Panc1 (cell line): ENCODE data around the gene AHRR.

ENCODE experiments used
- CTCF ChIP-seq: fragments of 450-650 bp; IDR thresholded peaks from 2 replicates; pipeline ENCODE4 v1.5.1; 2017; ENCODE audit warnings: mild to moderate bottlenecking
- POLR2AphosphoS5 ChIP-seq: IDR thresholded peaks from 2 replicates; pipeline ENCODE4 v1.6.1; 2012; ENCODE audit warnings: mild to moderate bottlenecking, low read depth, low read length, moderate library complexity
- REST ChIP-seq, 2 experiments: IDR thresholded peaks; 2 replicates each; pipeline ENCODE4 v1.6.1; 2011 to 2012; ENCODE audit warnings: low read depth in 2 of 2, control low read depth in 1 of 2, low read length in 1 of 2, mild to moderate bottlenecking in 1 of 2, moderate library complexity in 1 of 2; ENCODE audit not compliant: insufficient read depth in 1 of 2
- TCF7L2 ChIP-seq: IDR thresholded peaks from 2 replicates; pipeline ENCODE4 v1.6.1; 2011; ENCODE audit warnings: mild to moderate bottlenecking, low read depth, low read length, inconsistent platforms

GRCh38 chr5:285991-286557, 35.4 kb upstream of the AHRR start:
- TF ChIP-seq CTCF (no peak), REST (IDR thresholded peaks at IDR 0.05; ENCODE audit: insufficient read depth in 1 of 2, low read depth in 2 of 2, low read length in 1 of 2) (no peak), POLR2AphosphoS5 (no peak), TCF7L2 (no peak)
